Neural cell (in vitro differentiated cells): Measurements from ENCODE around the gene CPSF4L.

Experiments used
- EP300 ChIP-seq: fragments of 450-650 bp; conservative IDR thresholded peaks from 2 replicates; pipeline ENCODE4 v1.6.1; 2014; ENCODE audit warnings: antibody characterized with exemption, mild to moderate bottlenecking, moderate library complexity; ENCODE audit not compliant: poor library complexity, severe bottlenecking
- EZH2 ChIP-seq: fragments of 200-600, 300-800 bp; shearing (Covaris generic), sonication (generic); IDR thresholded peaks from 2 replicates; pipeline ENCODE4 v1.6.1; 2014; ENCODE audit warnings: antibody characterized with exemption, low read length, borderline replicate concordance, mild to moderate bottlenecking; ENCODE audit not compliant: insufficient read depth, poor library complexity, severe bottlenecking
- MXI1 ChIP-seq: fragments of 450-650 bp; conservative IDR thresholded peaks from 2 replicates; pipeline ENCODE4 v1.6.1; 2014; ENCODE audit warnings: antibody characterized with exemption, mild to moderate bottlenecking; ENCODE audit not compliant: poor library complexity, severe bottlenecking
- POLR2AphosphoS5 ChIP-seq: IDR thresholded peaks from 2 replicates; pipeline ENCODE4 v1.6.1; 2012
- REST ChIP-seq: IDR thresholded peaks from 2 replicates; pipeline ENCODE4 v1.6.1; 2012; ENCODE audit warnings: borderline replicate concordance
- TF ChIP-seq, protein P1 (sequence below): fragments of 450-650 bp; IDR thresholded peaks from 2 replicates; pipeline ENCODE4 v1.5.1; 2014; ENCODE audit warnings: antibody characterized with exemption, mild to moderate bottlenecking, moderate library complexity; ENCODE audit not compliant: poor library complexity, severe bottlenecking

GRCh38 chr17:73285916-73286862 lies 24.5 kb upstream of the CPSF4L start:
- TF ChIP-seq, protein P1, sequence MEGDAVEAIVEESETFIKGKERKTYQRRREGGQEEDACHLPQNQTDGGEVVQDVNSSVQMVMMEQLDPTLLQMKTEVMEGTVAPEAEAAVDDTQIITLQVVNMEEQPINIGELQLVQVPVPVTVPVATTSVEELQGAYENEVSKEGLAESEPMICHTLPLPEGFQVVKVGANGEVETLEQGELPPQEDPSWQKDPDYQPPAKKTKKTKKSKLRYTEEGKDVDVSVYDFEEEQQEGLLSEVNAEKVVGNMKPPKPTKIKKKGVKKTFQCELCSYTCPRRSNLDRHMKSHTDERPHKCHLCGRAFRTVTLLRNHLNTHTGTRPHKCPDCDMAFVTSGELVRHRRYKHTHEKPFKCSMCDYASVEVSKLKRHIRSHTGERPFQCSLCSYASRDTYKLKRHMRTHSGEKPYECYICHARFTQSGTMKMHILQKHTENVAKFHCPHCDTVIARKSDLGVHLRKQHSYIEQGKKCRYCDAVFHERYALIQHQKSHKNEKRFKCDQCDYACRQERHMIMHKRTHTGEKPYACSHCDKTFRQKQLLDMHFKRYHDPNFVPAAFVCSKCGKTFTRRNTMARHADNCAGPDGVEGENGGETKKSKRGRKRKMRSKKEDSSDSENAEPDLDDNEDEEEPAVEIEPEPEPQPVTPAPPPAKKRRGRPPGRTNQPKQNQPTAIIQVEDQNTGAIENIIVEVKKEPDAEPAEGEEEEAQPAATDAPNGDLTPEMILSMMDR = no peak
- TF ChIP-seq MXI1 (no peak), EP300 (no peak), REST (no peak), EZH2 (no peak), POLR2AphosphoS5 (no peak)
